ENCODE measurements around the gene PPM1M. TPM values are rescaled to one million over a fixed set of nuclear protein-coding genes. Genes with fewer than 3 reads are reported as not detected.

The PPM1M gene
- polyA plus RNA-seq, 1 of the 3 experiments (the other 2 are of a cell fraction) = 19.2 TPM

GRCh38 chr3:52280050-52280461, 34.5 kb downstream of the PPM1M start:
- peak overlapping the region; percentile 71 to 92; a peak in 2 of 4 replicates for H3K4me3 ChIP-seq (ENCODE audit: low read depth in 2 of 2, low read length in 1 of 2)
- ChIA-PET POLR2A (interaction anchor here (0.7 to 5.7 kb wide), 7 partner anchors 9 to 251 kb away, joined by 3 to 67 read pairs (median 4); partner anchors contain the start of genes PPM1M and TWF2), CTCF (interaction anchor here (0.7 to 5.2 kb wide), 15 partner anchors 9 to 277 kb away, joined by 3 to 63 read pairs (median 4); partner anchors contain the start of genes GLYCTK and TWF2)
- peak overlapping the region; percentile 77; the same call in 1 of the 2 replicates for H2AFZ ChIP-seq (ENCODE audit: low read depth)
- 18% methylated on average over 6 of the region's 6 CpGs for WGBS (ENCODE audit: low lambda C conversion rate)
- no peaks in the 10 kb centered on the region for H3K9me2 ChIP-seq
- peak overlapping the region; percentile 90 to 97 for H3K27ac ChIP-seq (ENCODE audit: low read depth in 2 of 2, low read length in 1 of 2)
- H3K79me2 ChIP-seq (ENCODE audit: insufficient read depth) = peaks cover 38% of the 10 kb centered on the region
- no peaks in the 10 kb centered on the region for H3K9me3 ChIP-seq
- H3K9ac ChIP-seq = peak overlapping the region; percentile 97; the same call in 1 of the 2 replicates
- peaks cover 11 to 20% of the 10 kb centered on the region in 2 experiments; a peak in 3 of 4 replicates for H3K4me1 ChIP-seq (ENCODE audit: control insufficient read depth in 1 of 2, insufficient read depth in 2 of 2, low read depth in 1 of 2, low read length in 1 of 2)
- peaks cover 22% of the 10 kb centered on the region for H3F3A ChIP-seq (replicated peaks; ENCODE audit: insufficient read depth)
- H3K36me3 ChIP-seq (replicated peaks in 1 of 2; ENCODE audit: control insufficient read depth in 1 of 2, insufficient read depth in 2 of 2, low read length in 1 of 2) = no peaks in the 10 kb centered on the region
- DNase-seq = peak; percentile 68
- peaks cover 27% of the 10 kb centered on the region for H4K20me1 ChIP-seq (ENCODE audit: insufficient read depth)
- H3K4me2 ChIP-seq = peak overlapping the region; percentile 96
- TF ChIP-seq TCF12 (IDR thresholded peaks at IDR 0.05) (peak; percentile 42; the same call in 1 of the 2 replicates), NFIC (IDR thresholded peaks at IDR 0.05; ENCODE audit: borderline replicate concordance) (peak; percentile 28; the same call in 1 of the 2 replicates), EP300 (IDR thresholded peaks at IDR 0.05; ENCODE audit: borderline replicate concordance in 1 of 2, low read depth in 1 of 2, low read length in 1 of 2) (peak in 1 of 2 experiments; percentile 80; a peak in 2 of 4 replicates), TAF1 (IDR thresholded peaks at IDR 0.05; ENCODE audit: borderline replicate concordance, low read depth, low read length) (peak; percentile 57; the same call in 1 of the 2 replicates), POLR2AphosphoS5 (IDR thresholded peaks at IDR 0.05; ENCODE audit: low read depth, low read length) (peak; percentile 39), FOXJ3 (CRISPR knock-in tag; IDR thresholded peaks at IDR 0.05) (no peak), RCOR1 (IDR thresholded peaks at IDR 0.05; ENCODE audit: low read length) (peak; percentile 71; the same call in 1 of the 2 replicates), CHD2 (IDR thresholded peaks at IDR 0.05; ENCODE audit: low read length, partially characterized antibody) (peak; percentile 33), SMC3 (IDR thresholded peaks at IDR 0.05; ENCODE audit: low read depth, low read length) (no peak), TEAD4 (IDR thresholded peaks at IDR 0.05; ENCODE audit: borderline replicate concordance, insufficient read depth) (no peak), MEF2A (IDR thresholded peaks at IDR 0.05; ENCODE audit: borderline replicate concordance, low read depth) (no peak), PBX3 (IDR thresholded peaks at IDR 0.05) (peak; percentile 7; the same call in 1 of the 2 replicates)
- no peaks in the 10 kb centered on the region for H3K27me3 ChIP-seq (ENCODE audit: insufficient read depth)

GRCh38 chr3:52281981-52282801, 36.6 kb downstream of the PPM1M start:
- POLR2A ChIA-PET = no interaction called here
- TF ChIP-seq CTCF (IDR thresholded peaks at IDR 0.05) = no peak
- TF ChIP-seq FOXJ3 (CRISPR knock-in tag; IDR thresholded peaks at IDR 0.05) = no peak
- peak; percentile 84 for TF ChIP-seq RCOR1 (IDR thresholded peaks at IDR 0.05; ENCODE audit: low read length)
- no peak for TF ChIP-seq NFIC (IDR thresholded peaks at IDR 0.05; ENCODE audit: borderline replicate concordance)
- H3K36me3 ChIP-seq (replicated peaks in 1 of 2; ENCODE audit: control insufficient read depth in 1 of 2, insufficient read depth in 2 of 2, low read length in 1 of 2) = no peaks in the 10 kb centered on the region
- H4K20me1 ChIP-seq (ENCODE audit: insufficient read depth) = peaks cover 6% of the 10 kb centered on the region
- H3K4me2 ChIP-seq = no peak overlapping the region
- peaks cover 30% of the 10 kb centered on the region for H3K79me2 ChIP-seq (ENCODE audit: insufficient read depth)
- no peaks in the 10 kb centered on the region for H3K27me3 ChIP-seq (ENCODE audit: insufficient read depth)
- H3K9ac ChIP-seq = no peak overlapping the region
- CTCF ChIA-PET = interaction anchor here (0.8 to 2.1 kb wide), 7 partner anchors 10 to 281 kb away, joined by 3 to 8 read pairs (median 4); no protein-coding TSS in a partner anchor
- peaks cover 0 to 23% of the 10 kb centered on the region in 2 experiments; a peak in 3 of 4 replicates for H3K4me1 ChIP-seq (ENCODE audit: control insufficient read depth in 1 of 2, insufficient read depth in 2 of 2, low read depth in 1 of 2, low read length in 1 of 2)
- H2AFZ ChIP-seq (ENCODE audit: low read depth) = no peak overlapping the region
- no peaks in the 10 kb centered on the region for H3K9me3 ChIP-seq
- H3K4me3 ChIP-seq (ENCODE audit: low read depth in 2 of 2, low read length in 1 of 2) = no peak overlapping the region
- H3K9me2 ChIP-seq = no peaks in the 10 kb centered on the region
- no peak for DNase-seq
- 72% methylated on average over 8 of the region's 8 CpGs for WGBS (ENCODE audit: low lambda C conversion rate)
- peak overlapping the region; percentile 7 to 16; a peak in 3 of 4 replicates for H3K27ac ChIP-seq (ENCODE audit: low read depth in 2 of 2, low read length in 1 of 2)
- H3F3A ChIP-seq (replicated peaks; ENCODE audit: insufficient read depth) = peaks cover 22% of the 10 kb centered on the region

All from SK-N-SH (cell line).